IMR-90 (cell line): ENCODE results near the gene ZYG11A. TPM values are rescaled to one million over a fixed set of nuclear protein-coding genes. Genes with fewer than 3 reads are reported as not detected.

ENCODE experiments used
- ATAC-seq: fragments of 200-7000 bp; cut with Tn5 transposase; 2 replicates; pipeline ENCODE4 v1.9.1; 2020; ENCODE audit warnings: low read depth, mild to moderate bottlenecking, moderate library complexity
- BruUV-seq: library from RNA; stranded (reverse); fragments of 400-500 nt; replicated peaks from 2 replicates; lab custom pipeline; 2021; lab: Mats Ljungman, UMichigan
- CTCF ChIA-PET: fragments of 300-600 bp; formaldehyde crosslinking; extraction: SDS; loops from one replicate; lab custom pipeline; 2021; ENCODE audit warnings: antibody characterized with exemption; lab: Yijun Ruan, JAX
- POLR2A ChIA-PET: fragments of 300-600 bp; sonication (Branson Sonifier 250); formaldehyde crosslinking; loops from one replicate; lab custom pipeline; 2022; ENCODE audit warnings: antibody characterized with exemption; ENCODE audit not compliant: unreplicated experiment; lab: Charles Lee
- DNase-seq: peaks from one replicate; pipeline ENCODE4 v3.0.0; 2013
- H2AFZ ChIP-seq: replicated peaks from 2 replicates; pipeline ENCODE3; 2013; ENCODE audit warnings: low read length, mild to moderate bottlenecking; ENCODE audit not compliant: poor library complexity
- H2AK5ac ChIP-seq: 2 replicates; pipeline ENCODE4 v1.6.1; 2013; ENCODE audit warnings: low read depth, low read length, inconsistent platforms
- H2AK9ac ChIP-seq: replicated peaks from 2 replicates; pipeline ENCODE3; 2013; ENCODE audit warnings: mild to moderate bottlenecking, low read depth, low read length, moderate library complexity; ENCODE audit not compliant: poor library complexity
- H2BK120ac ChIP-seq: 2 replicates; pipeline ENCODE4 v1.6.1; 2013; ENCODE audit warnings: low read depth, low read length, inconsistent platforms
- H2BK15ac ChIP-seq: 3 replicates; pipeline ENCODE4 v1.6.1; 2013; ENCODE audit warnings: low read depth, low read length, inconsistent platforms
- H2BK20ac ChIP-seq: 2 replicates; pipeline ENCODE4 v1.6.1; 2013; ENCODE audit warnings: low read depth, mild to moderate bottlenecking, inconsistent platforms, low read length, moderate library complexity
- H2BK5ac ChIP-seq: 2 replicates; pipeline ENCODE4 v1.6.1; 2013; ENCODE audit warnings: mild to moderate bottlenecking, low read depth, low read length, inconsistent platforms; ENCODE audit not compliant: poor library complexity, severe bottlenecking
- H3K14ac ChIP-seq: replicated peaks from 2 replicates; pipeline ENCODE4 v1.6.1; 2013; ENCODE audit warnings: low read depth, low read length, inconsistent platforms
- H3K18ac ChIP-seq: 2 replicates; pipeline ENCODE4 v1.6.1; 2013; ENCODE audit warnings: low read depth, low read length, control low read depth
- H3K23ac ChIP-seq: 2 replicates; pipeline ENCODE4 v1.6.1; 2013; ENCODE audit warnings: low read depth, low read length, inconsistent platforms
- H3K27ac ChIP-seq: 2 replicates; pipeline ENCODE4 v1.5.1; 2013; ENCODE audit warnings: mild to moderate bottlenecking, control low read depth, low read length; ENCODE audit not compliant: insufficient read depth
- H3K27me3 ChIP-seq: 2 replicates; pipeline ENCODE4 v1.6.1; 2013; ENCODE audit warnings: low read length; ENCODE audit not compliant: control insufficient read depth, insufficient read depth
- H3K36me3 ChIP-seq: 2 replicates; pipeline ENCODE4 v1.6.1; 2013; ENCODE audit warnings: low read length, mixed read lengths; ENCODE audit not compliant: control insufficient read depth, insufficient read depth
- H3K4ac ChIP-seq: 2 replicates; pipeline ENCODE4 v1.6.1; 2013; ENCODE audit warnings: low read depth, low read length, inconsistent platforms
- H3K4me1 ChIP-seq: 2 replicates; pipeline ENCODE4 v1.6.1; 2013; ENCODE audit warnings: low read length, mixed read lengths; ENCODE audit not compliant: control insufficient read depth, insufficient read depth
- H3K4me2 ChIP-seq: 2 replicates; pipeline ENCODE4 v1.6.1; 2013; ENCODE audit warnings: low read depth, mild to moderate bottlenecking, control low read depth, low read length, moderate library complexity
- H3K4me3 ChIP-seq: 2 replicates; pipeline ENCODE4 v1.5.1; 2013; ENCODE audit warnings: low read depth, mild to moderate bottlenecking, control low read depth, low read length, moderate library complexity; ENCODE audit not compliant: insufficient read depth
- H3K56ac ChIP-seq: 2 replicates; pipeline ENCODE4 v1.6.1; 2013; ENCODE audit warnings: low read length, inconsistent platforms; ENCODE audit not compliant: insufficient read depth; ENCODE audit errors: extremely low read depth
- H3K79me1 ChIP-seq, 2 experiments: 2 replicates each; pipeline ENCODE4 v1.6.1; 2013; ENCODE audit warnings: low read length in 2 of 2, inconsistent platforms in 1 of 2, low read depth in 1 of 2
- H3K9ac ChIP-seq: 2 replicates; pipeline ENCODE4 v1.6.1; 2013; ENCODE audit warnings: low read depth, low read length, control low read depth
- H3K9me1 ChIP-seq: 2 replicates; pipeline ENCODE4 v1.6.1; 2013; ENCODE audit warnings: low read length, inconsistent platforms; ENCODE audit not compliant: insufficient read depth
- H3K9me3 ChIP-seq: 2 replicates; pipeline ENCODE4 v1.6.1; 2013; ENCODE audit warnings: low read length; ENCODE audit not compliant: control insufficient read depth, insufficient read depth
- H4K20me1 ChIP-seq: 2 replicates; pipeline ENCODE4 v1.6.1; 2013; ENCODE audit warnings: low read length, inconsistent platforms; ENCODE audit not compliant: insufficient read depth
- H4K5ac ChIP-seq: 2 replicates; pipeline ENCODE4 v1.6.1; 2013; ENCODE audit warnings: mild to moderate bottlenecking, low read depth, low read length, control low read depth
- H4K8ac ChIP-seq, 2 experiments: 2 replicates each; pipeline ENCODE4 v1.6.1; 2013; ENCODE audit warnings: low read depth in 2 of 2, low read length in 2 of 2, control low read depth in 1 of 2, inconsistent platforms in 1 of 2
- H4K91ac ChIP-seq: 2 replicates; pipeline ENCODE4 v1.6.1; 2013; ENCODE audit warnings: low read depth, low read length, inconsistent platforms; ENCODE audit not compliant: insufficient read depth
- FOS ChIP-seq: fragments of 150-350 bp; IDR thresholded peaks from 2 replicates; pipeline ENCODE4 v1.6.1; 2016; ENCODE audit warnings: low read depth, low read length
- NFE2L2 ChIP-seq: fragments of 150-350 bp; IDR thresholded peaks from 2 replicates; pipeline ENCODE4 v1.6.1; 2016; ENCODE audit warnings: low read depth, mild to moderate bottlenecking, low read length
- RAD21 ChIP-seq: IDR thresholded peaks from 2 replicates; pipeline ENCODE4 v1.6.1; 2012; ENCODE audit warnings: low read length, improper control_type of control experiment
- RFX5 ChIP-seq: IDR thresholded peaks from 2 replicates; pipeline ENCODE4 v1.8.0; 2012; ENCODE audit warnings: low read depth, mild to moderate bottlenecking, low read length, moderate library complexity
- WGBS, 2 experiments: methylation state at CpG; one replicate each; pipeline versions ENCODE4 v1.1.5 to v1.1.7; 2013; ENCODE audit warnings: missing lambda C conversion rate in 2 of 2; ENCODE audit not compliant: insufficient read length in 1 of 2; ENCODE audit errors: extremely low coverage in 2 of 2; 5-methylcytosine and 5-hydroxymethylcytosine counted together
- dilution Hi-C: fragments of 300-500 bp; cut with HindIII; formaldehyde crosslinking; loops from one replicate; pipeline ENCODE4 v1.14.3; 2018; ENCODE audit warnings: low sequenced_read_pairs; ENCODE audit not compliant: unreplicated experiment
- in situ Hi-C: fragments of 300-500 bp; cut with MboI; formaldehyde crosslinking; loops from 3 replicates; pipeline ENCODE4 v1.14.3; 2019; ENCODE audit warnings: low sequenced_read_pairs, inconsistent platforms, mixed read lengths
- intact Hi-C: fragments of 100-400 bp; cut with micrococcal nuclease; formaldehyde crosslinking; loops from 2 replicates; pipeline ENCODE4 v1.10.0; 2022
- polyA plus RNA-seq, 3 experiments: library from polyadenylated mRNA; depleted of rRNA; stranded (reverse); fragments of >200 nt; gene quantifications; 2 replicates each; pipeline ENCODE4 v1.2.3, GENCODE V29; 2012; ENCODE audit warnings: low replicate concordance in 1 of 3
- total RNA-seq: library from RNA; depleted of rRNA; stranded (reverse); fragments of >200 nt; gene quantifications from 2 replicates; pipeline ENCODE4 v1.2.3, GENCODE V29; 2012
- TF ChIP-seq, protein P1 (sequence below): conservative IDR thresholded peaks from 2 replicates; pipeline ENCODE4 v1.5.1; 2012; ENCODE audit warnings: mild to moderate bottlenecking, low read depth, low read length, improper control_type of control experiment

The ZYG11A gene
- total and polyA plus RNA-seq, 2 of the 4 experiments (the other 2 are of a cell fraction), result 0.63 to 2.0 TPM

DNA sequence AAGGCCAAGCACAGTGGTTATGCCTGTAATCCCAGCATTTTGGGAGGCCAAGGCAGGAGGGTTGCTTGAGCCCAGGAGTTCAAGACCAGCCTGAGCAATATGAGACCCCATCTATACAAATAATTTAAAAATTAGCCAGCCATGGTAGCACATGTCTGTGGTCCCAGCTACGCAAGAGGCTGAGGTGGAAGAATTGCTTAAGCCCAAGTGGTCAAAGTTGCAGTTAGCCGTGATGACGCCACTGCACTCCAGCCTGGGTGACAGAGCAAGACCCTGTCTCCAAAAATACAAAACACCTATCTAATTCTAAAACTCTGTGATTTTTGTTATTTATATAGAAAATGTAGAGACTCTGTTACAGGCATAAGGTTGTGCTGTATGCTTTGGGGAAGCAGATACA is 44.2 kb upstream of the ZYG11A start:
- dilution Hi-C loops, result no loop called here
- no peak for TF ChIP-seq FOS
- no peak for TF ChIP-seq NFE2L2
- TF ChIP-seq RFX5, result no peak
- TF ChIP-seq RAD21, result no peak
- TF ChIP-seq, protein P1, sequence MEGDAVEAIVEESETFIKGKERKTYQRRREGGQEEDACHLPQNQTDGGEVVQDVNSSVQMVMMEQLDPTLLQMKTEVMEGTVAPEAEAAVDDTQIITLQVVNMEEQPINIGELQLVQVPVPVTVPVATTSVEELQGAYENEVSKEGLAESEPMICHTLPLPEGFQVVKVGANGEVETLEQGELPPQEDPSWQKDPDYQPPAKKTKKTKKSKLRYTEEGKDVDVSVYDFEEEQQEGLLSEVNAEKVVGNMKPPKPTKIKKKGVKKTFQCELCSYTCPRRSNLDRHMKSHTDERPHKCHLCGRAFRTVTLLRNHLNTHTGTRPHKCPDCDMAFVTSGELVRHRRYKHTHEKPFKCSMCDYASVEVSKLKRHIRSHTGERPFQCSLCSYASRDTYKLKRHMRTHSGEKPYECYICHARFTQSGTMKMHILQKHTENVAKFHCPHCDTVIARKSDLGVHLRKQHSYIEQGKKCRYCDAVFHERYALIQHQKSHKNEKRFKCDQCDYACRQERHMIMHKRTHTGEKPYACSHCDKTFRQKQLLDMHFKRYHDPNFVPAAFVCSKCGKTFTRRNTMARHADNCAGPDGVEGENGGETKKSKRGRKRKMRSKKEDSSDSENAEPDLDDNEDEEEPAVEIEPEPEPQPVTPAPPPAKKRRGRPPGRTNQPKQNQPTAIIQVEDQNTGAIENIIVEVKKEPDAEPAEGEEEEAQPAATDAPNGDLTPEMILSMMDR, result no peak
- Histone ChIP-seq H2AK9ac (no peak overlapping the region), H3K23ac (no peak overlapping the region), H3K18ac (no peak overlapping the region), H4K8ac (no peak overlapping the region), H3K14ac (no peak overlapping the region), H2BK120ac (no peak overlapping the region), H3K9ac (no peak overlapping the region), H2AFZ (no peak overlapping the region), H3K27me3 (no peaks in the 10 kb centered on the region), H4K20me1 (no peaks in the 10 kb centered on the region), H2AK5ac (no peak overlapping the region), H4K91ac (no peak overlapping the region), H3K9me3 (no peaks in the 10 kb centered on the region), H3K4me2 (no peak overlapping the region), H3K27ac (no peak overlapping the region), H2BK15ac (no peak overlapping the region), H3K9me1 (no peaks in the 10 kb centered on the region), H3K36me3 (peaks cover 17% of the 10 kb centered on the region), H2BK5ac (no peak overlapping the region), H3K56ac (no peak overlapping the region), H2BK20ac (no peak overlapping the region), H3K79me1 (no peaks in the 10 kb centered on the region; a peak in 2 of 4 replicates), H3K4me3 (no peak overlapping the region), H3K4me1 (no peaks in the 10 kb centered on the region), H4K5ac (no peak overlapping the region), H3K4ac (no peak overlapping the region)
- WGBS, 2 experiments, result no CpG with 5 or more reads among the region's 3 CpGs
- ATAC-seq, result no peak
- intact Hi-C loops, result no loop called here
- CTCF ChIA-PET, result no interaction called here
- in situ Hi-C loops, result no loop called here
- no TSS peak for BruUV-seq
- POLR2A ChIA-PET, result no interaction called here
- DNase-seq, result no peak
